Ureter (tissue), 1 donor: ENCODE measurements around the gene OR2T1. TPM values are rescaled to one million over a fixed set of nuclear protein-coding genes. Genes with fewer than 3 reads are reported as not detected.
"Not testable (repeated sequence)": the region's sequence is repeated elsewhere in the genome, so short reads cannot be mapped to it uniquely, and the experiment has no call there.

Experiments
- DNase-seq: peaks from one replicate; pipeline ENCODE4 v3.0.0-alpha.2; 2020; ENCODE audit warnings: low spot score
- total RNA-seq: library from RNA; stranded (reverse); gene quantifications from one replicate; pipeline ENCODE4 v1.2.4, GENCODE V29; 2023
- donor health status: DM: yes; HTN: yes; CAD: no.

The OR2T1 gene
- total RNA-seq, 1 donor from 2014 or later: not detected

GRCh38 chr1:248434913-248435312 lies 32.1 kb downstream of the OR2T1 start:
- DNase-seq: not testable (repeated sequence)

- not testable (repeated sequence) for DNase-seq
Measured at GRCh38 chr1:248436303-248436702, 33.5 kb downstream of the OR2T1 start.

GRCh38 chr1:248438668-248439067 lies 35.8 kb downstream of the OR2T1 start:
- not testable (repeated sequence) for DNase-seq

GRCh38 chr1:248439283-248439682 lies 36.4 kb downstream of the OR2T1 start:
- not testable (repeated sequence) for DNase-seq

- DNase-seq: not testable (repeated sequence)
Measured at GRCh38 chr1:248442500-248443277, 39.8 kb downstream of the OR2T1 start.

- DNase-seq: not testable (repeated sequence)
Measured at GRCh38 chr1:248444603-248445002, 41.8 kb downstream of the OR2T1 start.

GRCh38 chr1:248445399-248445798 lies 42.6 kb downstream of the OR2T1 start, which contains the start of gene OR2T2:
Gene OR2T2 (plus strand): TSS chr1:248445637. CDS start chr1:248452798, 7,161 bp downstream.
- DNase-seq: not testable (repeated sequence)

- not testable (repeated sequence) for DNase-seq
Measured at GRCh38 chr1:248448409-248449074, 45.7 kb downstream of the OR2T1 start.

GRCh38 chr1:248449821-248450465 lies 47.1 kb downstream of the OR2T1 start:
- DNase-seq: not testable (repeated sequence)

- DNase-seq: not testable (repeated sequence)
Measured at GRCh38 chr1:248450466-248451145, 47.8 kb downstream of the OR2T1 start.

GRCh38 chr1:248453619-248454018 lies 50.8 kb downstream of the OR2T1 start:
- DNase-seq: not testable (repeated sequence)

GRCh38 chr1:248455045-248455444 lies 52.2 kb downstream of the OR2T1 start:
- DNase-seq: not testable (repeated sequence)

- not testable (repeated sequence) for DNase-seq
Measured at GRCh38 chr1:248456635-248457034, 53.8 kb downstream of the OR2T1 start.

Other genes with a start within 250 kb of the OR2T1 start
- gene OR2M2, start 228.2 kb upstream of the OR2T1 start, total RNA-seq: not detected
- not detected for gene OR2M3, start 205.8 kb upstream of the OR2T1 start, total RNA-seq
- gene OR2M4, start 171.6 kb upstream of the OR2T1 start, total RNA-seq: not detected
- not detected for gene OR2T33, start 125.1 kb upstream of the OR2T1 start, total RNA-seq
- not detected for gene OR2T12, start 99.6 kb upstream of the OR2T1 start, total RNA-seq
- gene OR2M7, start 78.5 kb upstream of the OR2T1 start, total RNA-seq: not detected
- gene OR14C36, start 54.3 kb upstream of the OR2T1 start, total RNA-seq: not detected
- not detected for gene OR2T4, start 41.4 kb upstream of the OR2T1 start, total RNA-seq
- not detected for gene OR2T6, start 27.3 kb upstream of the OR2T1 start, total RNA-seq
- gene OR2T2, start 42.6 kb downstream of the OR2T1 start, total RNA-seq: not detected
- gene OR2T3, start 70.3 kb downstream of the OR2T1 start, total RNA-seq: not detected
- gene OR2T5, start 85.5 kb downstream of the OR2T1 start, total RNA-seq: not detected
- gene OR2G6, start 105.0 kb downstream of the OR2T1 start, total RNA-seq: not detected
- not detected for gene OR2T29, start 159.7 kb downstream of the OR2T1 start, total RNA-seq
- not detected for gene OR2T34, start 171.7 kb downstream of the OR2T1 start, total RNA-seq
- not detected for gene OR2T10, start 194.7 kb downstream of the OR2T1 start, total RNA-seq
- gene OR2T11, start 232.0 kb downstream of the OR2T1 start, total RNA-seq: not detected
- not detected for gene OR2T35, start 242.2 kb downstream of the OR2T1 start, total RNA-seq